ENCODE data around the gene RASGRF1.

GRCh38 chr15:78932258-78932808 lies 158.2 kb downstream of the RASGRF1 start:
- no peak for TF ChIP-seq CTCF (IDR thresholded peaks at IDR 0.05)
- no peak for TF ChIP-seq POLR2A (IDR thresholded peaks at IDR 0.05)
